Fibroblast of mammary gland (primary cell): Measurements from ENCODE around the gene SLC9A3.

Source experiments
- DNase-seq: peaks from one replicate; pipeline ENCODE4 v3.0.0-alpha.2; 2010; ENCODE audit warnings: low read depth
- H3K4me3 ChIP-seq: 2 replicates; pipeline ENCODE4 v1.5.1; 2011; ENCODE audit warnings: low read depth, mild to moderate bottlenecking, low read length, moderate library complexity; ENCODE audit not compliant: control insufficient read depth
- TF ChIP-seq, protein P1 (sequence below): conservative IDR thresholded peaks from 2 replicates; pipeline ENCODE4 v1.5.1; 2011; ENCODE audit warnings: low read depth, low read length, inconsistent platforms; ENCODE audit not compliant: control insufficient read depth, insufficient read depth

The SLC9A3 gene

GRCh38 chr5:505951-506525 is 18.2 kb downstream of the SLC9A3 start:
- no peak for DNase-seq
- TF ChIP-seq, protein P1, sequence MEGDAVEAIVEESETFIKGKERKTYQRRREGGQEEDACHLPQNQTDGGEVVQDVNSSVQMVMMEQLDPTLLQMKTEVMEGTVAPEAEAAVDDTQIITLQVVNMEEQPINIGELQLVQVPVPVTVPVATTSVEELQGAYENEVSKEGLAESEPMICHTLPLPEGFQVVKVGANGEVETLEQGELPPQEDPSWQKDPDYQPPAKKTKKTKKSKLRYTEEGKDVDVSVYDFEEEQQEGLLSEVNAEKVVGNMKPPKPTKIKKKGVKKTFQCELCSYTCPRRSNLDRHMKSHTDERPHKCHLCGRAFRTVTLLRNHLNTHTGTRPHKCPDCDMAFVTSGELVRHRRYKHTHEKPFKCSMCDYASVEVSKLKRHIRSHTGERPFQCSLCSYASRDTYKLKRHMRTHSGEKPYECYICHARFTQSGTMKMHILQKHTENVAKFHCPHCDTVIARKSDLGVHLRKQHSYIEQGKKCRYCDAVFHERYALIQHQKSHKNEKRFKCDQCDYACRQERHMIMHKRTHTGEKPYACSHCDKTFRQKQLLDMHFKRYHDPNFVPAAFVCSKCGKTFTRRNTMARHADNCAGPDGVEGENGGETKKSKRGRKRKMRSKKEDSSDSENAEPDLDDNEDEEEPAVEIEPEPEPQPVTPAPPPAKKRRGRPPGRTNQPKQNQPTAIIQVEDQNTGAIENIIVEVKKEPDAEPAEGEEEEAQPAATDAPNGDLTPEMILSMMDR: no peak
- no peak overlapping the region for H3K4me3 ChIP-seq

GRCh38 chr5:504326-505154 is 19.7 kb downstream of the SLC9A3 start:
- TF ChIP-seq, protein P1: no peak
- no peak overlapping the region for H3K4me3 ChIP-seq
- no peak for DNase-seq

GRCh38 chr5:502325-503079 is 21.7 kb downstream of the SLC9A3 start:
- DNase-seq: no peak
- TF ChIP-seq, protein P1: no peak
- no peak overlapping the region for H3K4me3 ChIP-seq

GRCh38 chr5:501831-502184 is 22.4 kb downstream of the SLC9A3 start:
- no peak for DNase-seq
- no peak overlapping the region for H3K4me3 ChIP-seq
- TF ChIP-seq, protein P1: no peak

GRCh38 chr5:501105-501830 is 23.0 kb downstream of the SLC9A3 start:
- H3K4me3 ChIP-seq: no peak overlapping the region
- TF ChIP-seq, protein P1: no peak
- DNase-seq: no peak

- DNase-seq: no peak
- TF ChIP-seq, protein P1: no peak
- no peak overlapping the region for H3K4me3 ChIP-seq
Observed at GRCh38 chr5:500491-500890, 23.8 kb downstream of the SLC9A3 start.
